HG02943 (cell line): ENCODE measurements around the gene ADAMTS2.

Source experiments
- ATAC-seq: cut with Tn5 transposase; IDR thresholded peaks from one replicate; pipeline ENCODE4 v1.9.1; 2021; ENCODE audit warnings: mild to moderate bottlenecking, low read depth, moderate library complexity; ENCODE audit not compliant: unreplicated experiment

The ADAMTS2 gene

DNA sequence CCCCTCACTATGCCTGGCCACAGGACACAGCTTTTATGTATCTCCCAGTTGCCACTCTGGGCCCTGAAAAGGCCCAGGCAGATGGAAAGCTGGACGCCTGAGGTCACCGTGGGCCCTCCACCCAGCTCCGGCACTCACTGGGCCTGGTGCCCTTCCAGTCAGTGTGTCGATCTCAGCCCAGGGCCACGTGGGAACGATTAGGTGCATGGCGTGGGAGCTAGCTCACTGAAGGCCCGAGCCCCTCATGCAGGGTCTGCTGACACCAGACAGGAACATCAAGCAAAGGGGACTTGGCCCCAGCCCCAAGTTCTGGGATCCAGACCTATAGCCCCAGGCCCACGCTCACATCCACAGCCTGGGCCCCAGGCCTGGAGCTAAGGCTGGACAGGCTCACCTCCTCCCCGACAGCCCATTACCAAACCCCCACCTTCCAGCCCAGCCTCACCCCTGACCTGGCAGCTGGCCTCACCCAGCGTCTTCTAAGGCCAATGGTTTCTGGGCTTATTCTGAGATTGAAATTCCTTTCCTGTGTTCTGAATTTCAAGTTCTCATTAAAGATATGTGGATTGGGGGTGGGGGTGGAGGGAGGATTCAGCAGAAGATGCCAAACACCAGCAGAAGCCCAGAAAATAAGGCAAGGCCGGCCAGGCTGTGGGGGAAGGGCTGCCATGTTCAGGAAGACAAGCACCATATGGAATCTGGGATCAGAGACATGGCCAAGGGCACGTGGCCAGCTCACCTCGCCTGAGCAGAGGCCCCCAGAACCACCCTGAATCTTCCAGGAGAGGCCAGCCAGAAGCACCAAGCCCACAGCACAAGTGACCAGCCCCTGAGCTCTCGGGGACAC, 74.5 kb downstream of the ADAMTS2 start:
- no peak for ATAC-seq

DNA sequence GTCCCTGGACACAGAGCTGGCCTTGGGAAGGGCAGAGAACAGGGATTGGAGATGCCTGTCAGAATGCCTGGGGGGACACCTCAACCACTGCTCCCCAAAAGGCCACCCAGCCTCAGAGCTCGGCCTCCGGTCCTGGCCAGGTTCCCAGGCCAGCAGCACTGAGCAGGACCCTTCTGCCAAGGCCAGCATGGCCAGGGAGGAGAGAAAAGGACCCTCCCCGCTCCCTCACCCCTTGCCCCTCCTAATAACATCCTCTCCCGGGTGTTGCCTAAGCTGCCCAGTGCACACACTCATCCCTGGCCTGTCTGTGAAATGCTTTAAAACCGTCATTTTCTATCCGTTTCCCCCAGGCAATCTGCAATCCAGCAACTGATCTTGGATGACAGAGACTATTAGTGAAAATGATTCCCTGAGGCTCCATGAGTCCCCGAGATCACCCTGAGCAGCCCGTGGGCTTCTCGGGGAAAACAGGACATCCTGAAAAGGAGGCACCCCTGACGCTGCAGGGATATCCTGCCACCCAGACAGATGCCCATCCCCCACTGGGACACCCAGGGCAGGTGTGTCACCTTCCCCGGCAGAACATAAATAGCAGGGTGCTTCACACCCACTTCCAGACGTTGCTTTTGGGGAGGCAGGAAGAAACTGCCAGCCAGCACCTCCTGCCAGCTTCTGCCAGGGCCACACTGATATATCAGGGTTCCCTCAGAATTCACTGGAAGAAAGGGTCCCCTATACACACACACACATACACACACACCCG, 75.3 kb downstream of the ADAMTS2 start:
- no peak for ATAC-seq

DNA sequence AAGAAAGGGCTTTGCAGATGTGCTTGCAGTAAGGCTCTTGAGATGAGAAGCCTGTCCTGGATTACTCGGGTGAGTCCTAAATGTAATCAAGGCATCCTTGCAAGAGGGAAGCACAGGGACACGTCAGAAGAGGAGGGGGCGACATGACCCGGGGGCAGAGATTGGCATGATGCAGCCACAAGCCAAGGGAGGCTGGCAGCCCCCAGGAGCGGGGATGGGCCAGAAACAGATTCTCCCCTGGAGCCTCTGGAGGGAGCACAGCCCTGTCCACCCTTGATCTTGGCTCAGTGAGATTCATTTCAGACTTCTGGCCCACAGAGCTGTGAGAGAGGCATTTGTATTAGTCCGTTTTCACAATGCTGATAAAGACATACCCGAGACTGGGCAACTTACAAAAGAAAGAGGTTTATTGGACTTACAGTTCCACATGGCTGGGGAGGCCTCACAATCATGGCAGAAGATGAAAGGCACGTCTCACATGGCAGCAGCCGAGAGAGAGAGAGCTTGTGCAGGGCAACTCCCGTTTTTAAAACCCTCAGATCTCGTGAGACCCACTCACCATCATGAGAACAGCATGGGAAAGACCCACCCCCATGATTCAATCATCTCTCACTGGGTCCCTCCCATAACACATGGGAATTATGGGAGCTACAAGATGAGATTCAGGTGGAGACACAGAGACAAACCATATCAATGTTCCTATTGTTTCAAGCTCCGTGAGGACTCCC, 76.1 kb downstream of the ADAMTS2 start:
- ATAC-seq: no peak

DNA sequence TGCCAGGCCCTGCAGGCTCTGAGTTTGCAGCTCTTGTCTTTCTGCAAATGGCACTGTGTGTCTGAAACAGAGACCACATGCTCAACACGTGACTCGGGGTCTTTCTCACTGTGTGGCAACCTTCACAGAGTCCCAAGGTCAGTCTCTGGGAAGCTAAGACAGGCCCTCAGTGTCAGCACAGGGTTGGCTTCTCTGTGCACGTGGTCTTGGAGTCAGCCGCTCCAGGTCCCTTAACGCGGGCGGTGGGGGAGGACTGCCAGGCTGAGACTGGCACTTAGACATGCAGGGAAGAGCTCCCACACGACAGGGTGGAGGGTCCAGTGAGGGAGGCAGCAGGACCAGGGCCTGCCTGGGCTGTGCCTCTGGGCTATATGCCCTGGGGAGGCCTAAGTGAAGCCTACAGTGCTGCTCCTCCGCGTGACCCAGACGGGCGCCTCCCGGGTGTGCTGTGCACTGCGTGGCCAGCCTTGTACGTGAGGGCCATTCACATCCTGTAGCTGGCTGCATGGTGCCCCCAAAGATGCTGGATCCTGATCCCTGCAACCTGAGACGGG, 76.8 kb downstream of the ADAMTS2 start:
- ATAC-seq: no peak

DNA sequence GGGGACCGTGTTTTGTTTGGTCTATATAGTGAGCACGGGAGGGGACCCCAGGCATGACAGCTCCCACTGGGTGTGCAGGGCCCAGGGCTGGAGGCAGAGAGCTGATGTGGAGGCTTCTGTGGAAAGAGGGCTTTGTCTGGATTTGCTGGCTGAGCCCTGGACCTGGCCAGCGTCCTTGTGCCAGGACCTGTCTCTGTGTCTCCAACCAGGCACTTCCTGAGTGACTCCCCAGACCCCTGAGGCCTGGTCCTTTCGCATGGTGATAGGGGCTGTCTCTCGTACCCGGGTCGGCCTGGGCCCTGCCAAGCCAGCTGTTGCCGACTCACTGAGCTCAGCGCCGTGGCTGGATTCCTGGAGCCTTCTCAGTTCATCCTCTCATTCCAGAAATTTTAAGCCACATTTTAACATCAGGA, 77.6 kb downstream of the ADAMTS2 start:
- ATAC-seq: no peak

DNA sequence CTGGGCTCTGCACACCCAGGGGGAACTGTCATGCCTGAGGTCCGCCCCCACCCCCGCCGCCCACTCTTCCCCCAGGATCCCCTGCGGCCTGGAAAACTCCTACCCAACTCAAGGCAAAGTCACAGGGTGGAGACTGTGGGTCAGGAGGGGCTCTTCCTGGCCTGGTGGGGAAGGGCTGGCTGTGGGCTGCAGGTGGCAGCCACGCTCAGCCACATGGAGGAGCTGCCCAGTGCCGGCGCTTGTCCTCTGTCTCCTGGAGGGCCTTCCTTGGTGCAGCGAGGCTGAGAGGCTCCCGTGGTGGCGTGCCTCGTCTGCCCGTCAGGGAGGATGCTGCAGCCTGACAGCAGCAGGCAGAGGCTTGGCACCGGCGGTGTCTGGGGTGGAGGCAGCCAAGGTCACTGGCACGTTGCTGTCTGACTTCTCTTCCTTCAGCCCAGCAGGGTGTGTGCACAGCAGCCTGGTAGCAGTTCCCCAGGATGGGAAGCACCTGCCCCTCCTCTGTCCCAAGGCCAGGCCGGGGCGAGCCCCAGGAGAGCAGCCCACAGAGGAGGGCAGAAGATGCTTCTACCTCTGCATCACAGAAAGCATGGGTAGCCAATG, 78.1 kb downstream of the ADAMTS2 start:
- no peak for ATAC-seq

DNA sequence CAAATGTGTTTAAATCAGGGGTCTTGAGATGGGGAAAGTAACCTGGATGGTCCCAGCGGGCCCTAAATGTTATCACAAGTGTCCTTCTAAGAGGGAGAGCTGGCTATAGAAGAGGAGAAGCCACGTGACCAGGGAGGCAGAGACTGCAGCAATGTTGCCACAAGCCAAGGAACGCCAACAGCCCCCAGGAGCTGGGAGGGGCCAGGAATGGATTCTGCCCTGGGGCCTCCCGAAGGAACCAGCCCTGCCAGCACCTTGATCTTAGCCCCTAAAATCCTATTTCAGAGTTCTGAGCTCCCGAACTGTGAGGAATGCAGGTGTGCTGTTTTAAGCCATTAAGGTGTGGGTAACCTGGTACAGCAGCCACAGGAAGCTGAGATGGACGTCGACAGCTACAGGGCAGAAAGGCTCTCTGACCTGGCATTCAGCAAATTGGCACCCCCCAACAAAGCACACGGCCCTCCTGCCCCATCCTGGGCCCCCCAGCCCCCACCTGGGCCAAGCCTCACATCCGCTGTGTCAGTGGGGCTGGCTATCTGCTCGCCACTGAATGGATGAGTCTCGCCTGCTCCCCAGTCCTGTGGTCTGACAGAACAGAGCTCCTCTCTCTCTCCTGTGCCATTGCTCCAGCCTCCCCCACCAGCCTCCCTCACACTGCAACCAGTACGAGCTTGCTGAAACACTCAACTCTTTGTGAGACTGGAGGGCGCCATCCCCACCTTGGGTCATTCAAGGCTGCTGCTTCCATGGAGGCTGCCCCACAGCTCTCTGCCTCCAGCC, 78.8 kb downstream of the ADAMTS2 start:
- ATAC-seq: no peak

DNA sequence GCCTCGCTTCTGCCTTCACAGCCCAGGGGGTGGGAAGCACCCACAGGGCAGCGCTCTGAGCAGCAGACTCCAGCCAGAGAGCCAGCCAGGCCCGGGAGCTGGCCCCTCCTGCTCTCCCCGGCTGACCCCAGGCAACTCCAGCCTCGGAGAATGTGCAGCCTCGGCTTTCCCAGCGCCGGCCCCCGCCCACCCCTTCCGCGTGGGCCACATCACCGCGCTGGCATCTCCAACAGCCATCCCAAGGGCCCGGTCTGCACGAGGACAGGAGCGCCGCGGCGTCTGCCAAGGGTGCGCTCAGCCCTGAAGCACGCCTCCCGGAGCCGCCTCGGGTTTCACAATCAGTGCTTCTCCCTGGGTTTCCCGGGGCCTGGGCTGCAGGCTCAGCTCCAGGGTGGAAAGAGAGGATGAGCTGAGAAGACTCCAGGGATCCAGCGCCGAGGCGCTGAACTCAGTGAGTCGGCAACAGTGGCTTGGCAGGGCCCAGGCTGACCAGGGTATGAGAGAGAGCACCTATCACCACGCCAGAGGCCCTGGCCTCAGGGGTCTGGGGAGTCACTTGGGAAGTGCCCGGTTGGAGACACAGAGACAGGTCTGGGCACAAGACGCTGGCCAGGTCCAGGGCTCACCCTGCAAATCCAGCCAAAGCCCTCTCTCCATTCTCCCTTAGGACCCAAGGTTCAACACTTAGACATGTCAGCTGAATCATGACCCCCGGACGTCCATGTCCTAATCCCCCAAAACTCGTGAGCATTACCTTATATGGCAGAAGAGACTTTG, 79.6 kb downstream of the ADAMTS2 start:
- ATAC-seq: no peak

DNA sequence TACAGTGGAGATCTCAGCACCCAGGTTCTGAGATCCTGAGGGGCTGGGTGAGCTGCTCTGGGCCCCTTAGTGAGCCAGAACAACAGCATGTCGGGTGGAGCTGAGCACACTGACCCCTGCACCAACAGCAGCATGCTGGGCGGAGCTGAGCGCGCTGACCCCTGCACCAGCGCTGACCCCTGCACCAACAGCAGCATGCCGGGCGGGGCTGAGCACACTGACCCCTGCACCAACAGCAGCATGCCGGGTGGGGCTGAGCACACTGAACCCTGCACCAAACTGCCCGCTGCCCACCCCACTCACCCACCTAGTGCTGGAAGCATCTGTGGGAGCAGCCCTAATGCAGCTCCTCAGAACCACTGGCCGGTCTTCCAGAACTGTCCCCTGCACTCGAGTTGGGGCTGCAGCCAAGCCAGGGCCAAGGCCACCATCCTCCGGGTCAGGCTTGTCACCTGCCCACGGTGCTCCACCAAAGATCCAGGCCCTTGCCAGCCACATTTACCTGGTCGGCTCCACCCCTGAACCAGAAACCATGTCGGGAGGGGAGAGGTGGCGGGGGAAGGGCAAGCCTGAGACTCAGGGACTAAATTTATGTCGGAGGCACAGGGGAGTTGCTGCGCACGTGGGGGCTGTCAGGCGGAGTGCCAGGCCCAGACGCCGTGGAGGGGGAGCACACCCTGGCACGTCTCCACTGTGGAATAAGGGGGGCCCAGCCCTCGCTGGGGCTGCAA, 80.3 kb downstream of the ADAMTS2 start:
- no peak for ATAC-seq

DNA sequence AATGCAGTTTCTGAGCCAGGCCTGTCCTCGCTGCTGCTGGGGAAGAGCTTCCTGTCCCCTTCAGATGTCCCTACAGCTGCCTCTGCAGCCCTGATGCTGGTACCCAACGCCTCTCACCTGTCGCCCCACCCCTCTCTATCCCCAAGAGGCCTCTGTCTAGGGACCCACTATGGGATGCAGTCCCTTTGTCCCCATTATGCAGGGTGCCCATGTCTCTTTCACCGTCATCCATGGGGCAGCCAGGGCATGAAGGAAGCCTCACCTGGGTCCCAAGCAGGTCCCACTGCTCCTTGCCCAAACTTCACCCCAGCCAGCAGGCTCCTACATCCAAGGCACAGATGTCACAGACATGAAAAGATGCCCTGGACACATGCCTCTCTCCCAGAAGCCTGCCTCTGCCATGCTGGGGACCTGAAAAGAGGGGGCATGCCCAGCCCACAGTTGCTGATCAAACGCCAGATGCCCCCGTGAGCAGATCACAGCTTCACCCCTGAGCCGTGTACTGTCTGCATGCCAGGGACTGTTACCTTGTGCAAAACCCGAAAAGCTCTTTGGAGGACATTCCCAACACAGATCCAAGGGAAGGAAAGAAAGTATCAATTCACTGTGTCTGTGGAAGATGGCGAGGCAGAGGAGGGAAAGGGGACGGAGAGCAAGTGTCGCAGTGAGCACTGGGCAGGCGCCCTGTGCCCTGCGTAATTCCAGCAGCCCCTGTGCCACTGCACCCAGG, 81.0 kb downstream of the ADAMTS2 start:
- ATAC-seq: no peak

DNA sequence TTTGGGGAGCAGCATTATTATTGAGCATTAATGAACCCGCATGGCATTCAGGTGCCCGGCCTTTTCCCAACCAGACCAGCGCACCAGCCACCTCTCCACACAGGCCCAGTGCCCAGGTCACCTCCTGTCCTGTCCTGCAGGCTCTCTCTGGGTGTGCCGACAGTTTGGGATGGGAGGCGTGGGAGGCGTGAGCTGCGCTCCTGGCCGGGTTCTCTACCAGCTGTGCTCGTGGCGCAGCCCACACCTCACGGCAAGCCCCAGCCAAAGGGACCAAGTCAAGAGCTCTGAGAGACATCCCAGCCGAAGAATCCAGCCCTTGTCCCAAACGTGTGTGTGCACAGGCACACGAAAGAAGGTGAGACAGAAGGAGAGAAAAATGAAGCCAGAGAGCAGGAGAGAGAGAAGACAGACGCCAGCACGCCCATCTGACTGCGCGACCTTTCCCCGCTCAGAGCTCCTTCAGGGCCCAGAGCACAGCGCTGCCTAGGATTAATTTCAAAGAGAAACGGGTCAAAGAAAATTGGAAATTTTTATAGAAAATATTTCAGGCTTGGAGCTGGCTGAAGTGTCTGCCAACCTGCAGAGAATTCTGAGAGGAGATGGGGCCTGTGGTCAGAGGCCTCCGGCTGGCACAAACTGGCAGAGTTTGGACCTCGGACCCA, 81.7 kb downstream of the ADAMTS2 start:
- ATAC-seq: no peak

DNA sequence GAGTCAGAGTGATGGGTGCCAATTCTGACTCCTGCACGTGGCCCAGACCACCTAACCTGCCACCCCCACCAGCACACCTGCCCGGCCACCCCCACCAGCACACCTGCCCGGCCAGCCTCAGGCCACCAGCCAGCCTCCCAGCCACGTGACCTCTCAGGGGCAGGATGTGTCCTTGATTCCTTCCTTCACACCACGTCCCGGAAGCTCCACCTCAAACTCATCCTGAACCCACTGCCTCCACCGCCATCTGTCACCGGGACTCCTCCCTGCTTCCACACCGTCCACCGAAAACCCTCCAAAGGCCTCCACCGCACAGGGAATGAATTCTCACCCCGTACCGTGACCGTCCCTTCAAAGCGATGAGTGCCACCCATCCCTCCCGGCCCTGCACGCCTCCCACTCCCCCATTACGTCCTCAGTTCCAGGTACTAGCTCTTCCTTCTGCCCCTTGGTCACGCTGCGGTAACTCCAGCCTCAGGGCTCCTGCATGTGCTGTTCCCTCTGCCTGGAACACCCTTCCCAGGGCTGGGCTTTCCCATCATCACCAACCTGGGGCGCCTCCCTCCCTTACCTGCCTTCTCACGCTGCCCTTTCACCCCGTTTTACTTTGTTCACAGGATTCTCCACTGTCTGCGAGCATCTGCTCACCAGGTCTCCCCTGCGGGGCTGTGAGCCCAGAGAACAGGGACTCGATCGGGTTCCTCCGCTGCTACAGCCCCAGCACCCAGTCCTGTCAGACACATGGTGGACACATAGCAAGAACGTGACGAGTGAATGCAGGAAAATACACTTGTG, 82.9 kb downstream of the ADAMTS2 start:
- no peak for ATAC-seq

DNA sequence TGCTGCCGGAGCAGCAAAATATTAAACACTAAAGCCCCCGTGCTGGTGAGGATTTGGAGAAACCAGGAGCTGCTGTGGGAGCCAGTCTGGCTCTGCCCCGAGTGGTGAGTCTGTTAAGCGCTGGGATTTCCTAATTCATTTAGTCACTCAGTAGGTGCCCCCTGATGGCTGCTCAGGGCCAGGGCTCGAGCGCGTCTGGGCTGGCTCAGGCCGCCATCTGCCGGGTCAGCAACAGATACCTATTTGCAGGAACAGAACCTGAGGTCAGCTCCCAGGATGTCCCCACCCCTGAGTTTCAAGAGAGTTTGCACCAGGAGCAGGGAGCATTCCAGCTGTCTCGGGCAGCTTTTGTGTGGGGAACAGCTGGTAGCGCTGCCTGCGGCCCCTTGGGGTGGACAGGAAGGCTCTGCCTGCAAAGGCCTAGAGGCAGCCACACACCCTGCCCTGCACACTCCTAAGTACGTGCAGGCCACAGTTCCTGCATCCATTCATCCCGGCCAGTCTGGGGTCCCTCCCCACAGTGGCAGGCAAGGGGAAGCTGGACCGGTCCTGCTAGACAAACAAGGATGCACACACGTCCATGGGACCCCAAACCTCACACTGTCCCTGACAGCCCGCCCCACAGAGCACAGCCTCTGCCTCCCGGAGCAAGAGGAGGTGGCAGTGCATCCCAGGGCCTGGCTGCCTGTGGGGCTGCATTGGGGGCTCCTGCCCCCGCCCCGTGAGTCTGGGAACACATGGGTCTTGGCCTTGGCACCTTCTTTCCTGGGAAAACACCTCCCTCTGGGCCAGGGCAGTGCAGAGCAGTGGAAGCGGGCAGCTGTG, 83.7 kb downstream of the ADAMTS2 start:
- no peak for ATAC-seq

DNA sequence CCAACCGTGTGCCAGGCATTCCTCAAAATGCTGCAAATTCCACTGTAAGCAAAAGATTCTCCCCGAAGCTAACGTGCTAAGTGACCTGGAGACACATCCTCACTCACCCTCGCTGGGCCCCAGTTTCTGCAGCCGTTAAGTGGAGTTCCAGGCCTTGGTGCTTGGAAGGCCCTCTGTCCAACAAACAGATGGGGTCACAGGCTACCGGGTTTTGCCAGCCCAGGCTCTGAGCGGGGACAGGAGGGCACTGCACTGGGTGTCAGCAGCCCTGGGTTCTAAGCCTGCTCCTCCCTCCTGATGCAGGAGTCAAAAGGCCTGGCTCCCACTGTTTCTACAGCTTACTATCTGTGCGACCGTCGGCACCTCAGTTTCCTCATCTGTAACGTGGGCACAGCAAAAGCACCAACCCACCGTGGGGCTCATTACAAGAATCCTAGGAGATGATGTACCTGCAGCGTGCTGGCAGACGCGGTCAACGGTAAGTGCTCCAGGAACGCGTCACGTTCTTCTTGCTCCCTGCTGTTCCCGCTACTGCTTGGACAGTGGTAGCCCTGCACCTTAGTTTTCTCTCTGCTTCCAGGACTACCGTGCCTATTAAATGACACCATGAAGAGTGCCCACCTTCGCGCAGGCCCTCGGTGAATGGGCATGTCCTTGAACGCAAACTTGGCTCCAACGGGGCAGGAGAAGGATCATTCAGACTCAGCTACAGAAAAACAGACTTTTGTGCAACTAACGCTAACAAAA, 84.8 kb downstream of the ADAMTS2 start:
- ATAC-seq: no peak
